Vagina (tissue), 2 donors: ENCODE measurements around the gene CYB561A3.

Experiments
- POLR2A ChIP-seq, 2 donors: fragments of 450-650 bp; IDR thresholded peaks; one replicate each; pipeline ENCODE4 v1.6.1; 2017; ENCODE audit warnings: antibody characterized with exemption in 2 of 2, mild to moderate bottlenecking in 2 of 2, moderate library complexity in 2 of 2
- POLR2AphosphoS5 ChIP-seq, 2 donors: sonication (generic); formaldehyde crosslinking; IDR thresholded peaks; one replicate each; pipeline ENCODE4 v1.9.0; 2017; ENCODE audit warnings: antibody characterized with exemption in 2 of 2, mild to moderate bottlenecking in 2 of 2, low read depth in 1 of 2; ENCODE audit not compliant: insufficient read depth in 1 of 2
- TF ChIP-seq, protein P1 (sequence below), 3 experiments: fragments of 450-650 bp in 2 of 3; fragments of 200-600 bp in 1 of 3; sonication (generic) in 1 of 3; IDR thresholded peaks; one replicate each; pipeline ENCODE4 v1.5.1; 2017 to 2019; ENCODE audit warnings: antibody characterized with exemption in 3 of 3, mild to moderate bottlenecking in 2 of 3, moderate library complexity in 2 of 3

DNA sequence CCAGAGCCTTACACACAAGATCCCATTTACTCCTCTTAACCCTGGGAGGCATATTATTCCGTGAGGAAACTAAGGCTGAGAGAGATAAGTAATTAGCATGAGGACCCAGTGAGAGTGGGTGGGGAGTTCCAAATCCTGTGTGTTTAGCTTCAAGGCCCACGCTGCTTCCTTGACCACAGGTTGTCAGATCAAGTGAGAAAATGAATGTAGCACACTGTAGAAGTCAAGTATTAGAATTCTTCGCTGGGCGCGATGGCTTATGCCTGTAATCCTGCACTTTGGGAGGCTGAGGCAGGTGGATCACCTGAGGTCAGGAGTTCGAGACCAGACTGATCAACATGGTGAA, 3.8 kb downstream of the CYB561A3 start:
- TF ChIP-seq, protein P1, sequence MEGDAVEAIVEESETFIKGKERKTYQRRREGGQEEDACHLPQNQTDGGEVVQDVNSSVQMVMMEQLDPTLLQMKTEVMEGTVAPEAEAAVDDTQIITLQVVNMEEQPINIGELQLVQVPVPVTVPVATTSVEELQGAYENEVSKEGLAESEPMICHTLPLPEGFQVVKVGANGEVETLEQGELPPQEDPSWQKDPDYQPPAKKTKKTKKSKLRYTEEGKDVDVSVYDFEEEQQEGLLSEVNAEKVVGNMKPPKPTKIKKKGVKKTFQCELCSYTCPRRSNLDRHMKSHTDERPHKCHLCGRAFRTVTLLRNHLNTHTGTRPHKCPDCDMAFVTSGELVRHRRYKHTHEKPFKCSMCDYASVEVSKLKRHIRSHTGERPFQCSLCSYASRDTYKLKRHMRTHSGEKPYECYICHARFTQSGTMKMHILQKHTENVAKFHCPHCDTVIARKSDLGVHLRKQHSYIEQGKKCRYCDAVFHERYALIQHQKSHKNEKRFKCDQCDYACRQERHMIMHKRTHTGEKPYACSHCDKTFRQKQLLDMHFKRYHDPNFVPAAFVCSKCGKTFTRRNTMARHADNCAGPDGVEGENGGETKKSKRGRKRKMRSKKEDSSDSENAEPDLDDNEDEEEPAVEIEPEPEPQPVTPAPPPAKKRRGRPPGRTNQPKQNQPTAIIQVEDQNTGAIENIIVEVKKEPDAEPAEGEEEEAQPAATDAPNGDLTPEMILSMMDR (IDR thresholded peaks at IDR 0.05) = no peak
- no peak for TF ChIP-seq POLR2A (IDR thresholded peaks at IDR 0.05)
- no peak for TF ChIP-seq POLR2AphosphoS5 (IDR thresholded peaks at IDR 0.05; ENCODE audit: insufficient read depth in 1 of 2, low read depth in 1 of 2)
